ENCODE measurements around the gene MKX.

The MKX gene

GRCh38 chr10:27643301-27643700 lies 102.3 kb downstream of the MKX start:
- Histone ChIP-seq H3K4me2 (ENCODE audit: low read depth, low read length) (no peak overlapping the region), H3K27me3 (replicated peaks; ENCODE audit: insufficient read depth, low read length) (no peaks in the 10 kb centered on the region), H3K27ac (ENCODE audit: low read length) (no peak overlapping the region)

GRCh38 chr10:27642023-27642589 lies 103.5 kb downstream of the MKX start:
- H4K20me1 ChIP-seq (ENCODE audit: insufficient read depth, low read length) = no peaks in the 10 kb centered on the region
- H3K9me3 ChIP-seq (replicated peaks; ENCODE audit: insufficient read depth, low read length) = no peaks in the 10 kb centered on the region
- no peak overlapping the region for H3K27ac ChIP-seq (ENCODE audit: low read length)
- H3K4me3 ChIP-seq (ENCODE audit: low read length) = no peak overlapping the region
- no peaks in the 10 kb centered on the region for H3K79me2 ChIP-seq (ENCODE audit: low read length)
- no peaks in the 10 kb centered on the region for H3K27me3 ChIP-seq (replicated peaks; ENCODE audit: insufficient read depth, low read length)
- no peak for DNase-seq
- H3K36me3 ChIP-seq (replicated peaks; ENCODE audit: insufficient read depth, low read length) = no peaks in the 10 kb centered on the region
- H3K4me1 ChIP-seq (ENCODE audit: low read length) = no peaks in the 10 kb centered on the region
- H3K9me2 ChIP-seq (replicated peaks; ENCODE audit: insufficient read depth, low read length) = no peaks in the 10 kb centered on the region
- no peak overlapping the region for H3K4me2 ChIP-seq (ENCODE audit: low read depth, low read length)
- H2AFZ ChIP-seq (ENCODE audit: low read length) = no peak overlapping the region
- no peaks in the 10 kb centered on the region for H3F3A ChIP-seq (ENCODE audit: insufficient read depth, low read length)
- no peak for TF ChIP-seq EZH2phosphoT487 (IDR thresholded peaks at IDR 0.05; ENCODE audit: low read length)
- TF ChIP-seq CTCF (IDR thresholded peaks at IDR 0.05; ENCODE audit: low read length) = no peak
- no peak for TF ChIP-seq EZH2 (optimal IDR thresholded peaks at IDR 0.05; ENCODE audit: low read depth, low read length)
- no peak overlapping the region for H3K9ac ChIP-seq (ENCODE audit: low read length)

More at GRCh38 chr10:27643301-27643700, 102.3 kb downstream of the MKX start:
- DNase-seq = no peak
- Histone ChIP-seq H3K9me3 (replicated peaks; ENCODE audit: insufficient read depth, low read length) (no peaks in the 10 kb centered on the region), H3K9ac (ENCODE audit: low read length) (no peak overlapping the region), H3K36me3 (replicated peaks; ENCODE audit: insufficient read depth, low read length) (no peaks in the 10 kb centered on the region), H2AFZ (ENCODE audit: low read length) (no peak overlapping the region), H3K4me1 (ENCODE audit: low read length) (no peaks in the 10 kb centered on the region), H3K4me3 (ENCODE audit: low read length) (no peak overlapping the region), H3K9me2 (replicated peaks; ENCODE audit: insufficient read depth, low read length) (no peaks in the 10 kb centered on the region), H3K79me2 (ENCODE audit: low read length) (no peaks in the 10 kb centered on the region), H4K20me1 (ENCODE audit: insufficient read depth, low read length) (no peaks in the 10 kb centered on the region), H3F3A (ENCODE audit: insufficient read depth, low read length) (no peaks in the 10 kb centered on the region)
- TF ChIP-seq EZH2phosphoT487 (IDR thresholded peaks at IDR 0.05; ENCODE audit: low read length) = no peak
- TF ChIP-seq EZH2 (optimal IDR thresholded peaks at IDR 0.05; ENCODE audit: low read depth, low read length) = no peak
- TF ChIP-seq CTCF (IDR thresholded peaks at IDR 0.05; ENCODE audit: low read length) = no peak

GRCh38 chr10:27638071-27638750 lies 107.4 kb downstream of the MKX start:
- Histone ChIP-seq H3K9me2 (replicated peaks; ENCODE audit: insufficient read depth, low read length) (no peaks in the 10 kb centered on the region), H3K9ac (ENCODE audit: low read length) (no peak overlapping the region), H3K36me3 (replicated peaks; ENCODE audit: insufficient read depth, low read length) (no peaks in the 10 kb centered on the region), H3K27me3 (replicated peaks; ENCODE audit: insufficient read depth, low read length) (no peaks in the 10 kb centered on the region), H2AFZ (ENCODE audit: low read length) (no peak overlapping the region), H3F3A (ENCODE audit: insufficient read depth, low read length) (no peaks in the 10 kb centered on the region), H3K79me2 (ENCODE audit: low read length) (no peaks in the 10 kb centered on the region), H3K9me3 (replicated peaks; ENCODE audit: insufficient read depth, low read length) (no peaks in the 10 kb centered on the region), H3K4me2 (ENCODE audit: low read depth, low read length) (no peak overlapping the region), H3K4me1 (ENCODE audit: low read length) (no peaks in the 10 kb centered on the region), H3K4me3 (ENCODE audit: low read length) (no peak overlapping the region), H3K27ac (ENCODE audit: low read length) (no peak overlapping the region), H4K20me1 (ENCODE audit: insufficient read depth, low read length) (no peaks in the 10 kb centered on the region)
- TF ChIP-seq EZH2 (optimal IDR thresholded peaks at IDR 0.05; ENCODE audit: low read depth, low read length) (no peak), EZH2phosphoT487 (IDR thresholded peaks at IDR 0.05; ENCODE audit: low read length) (no peak), CTCF (IDR thresholded peaks at IDR 0.05; ENCODE audit: low read length) (no peak)
- DNase-seq = no peak
